Measurements from ENCODE around the gene PTBP3.
"Not testable (repeated sequence)": the region's sequence is repeated elsewhere in the genome, so short reads cannot be mapped to it uniquely, and the experiment has no call there.

Gene PTBP3

DNA sequence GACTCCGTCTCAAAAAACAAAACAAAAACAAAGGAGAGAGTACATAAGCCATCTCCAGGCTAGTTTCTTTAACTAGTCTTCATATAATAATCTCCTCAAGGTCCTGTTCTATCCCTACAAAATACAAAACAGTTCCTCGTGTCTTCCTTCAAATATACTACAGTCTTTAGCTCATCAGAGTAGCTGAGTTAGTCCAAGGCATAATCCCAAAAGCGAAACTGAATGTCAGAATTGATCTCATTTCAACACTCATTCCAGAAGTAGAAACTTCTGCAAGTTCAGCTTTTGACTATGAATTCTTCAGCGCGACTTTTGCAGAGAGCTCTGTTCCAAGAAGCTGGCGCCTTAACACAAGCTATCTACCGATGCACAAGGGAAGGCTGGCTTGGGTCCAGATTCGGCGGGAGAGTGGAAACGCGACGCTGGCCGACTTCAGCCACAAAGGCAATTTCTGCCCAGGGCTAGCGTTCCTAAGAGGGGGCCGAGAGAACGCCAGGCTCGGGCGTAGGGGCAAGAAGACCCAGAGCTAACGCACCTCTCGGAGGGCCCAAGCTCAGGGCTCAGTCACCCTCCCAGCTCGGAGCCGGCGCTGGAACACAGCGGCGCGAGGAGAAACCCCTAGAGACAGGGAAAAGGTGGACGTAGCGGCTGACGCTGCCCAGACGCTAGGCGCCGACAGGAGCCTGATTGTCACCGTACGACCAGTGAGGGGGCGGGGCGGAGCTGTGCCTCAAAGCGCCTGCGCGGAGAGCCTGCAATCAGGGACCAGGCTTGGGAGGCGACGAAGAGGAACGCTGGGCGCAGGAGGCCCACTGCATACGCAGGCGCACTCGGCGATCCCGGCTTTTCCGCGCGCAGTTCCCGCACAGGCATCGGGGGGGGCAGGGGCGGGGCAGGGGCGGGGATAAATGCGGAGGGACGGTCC is 46.0 kb upstream of the PTBP3 start:
- TF ChIP-seq, protein P1, sequence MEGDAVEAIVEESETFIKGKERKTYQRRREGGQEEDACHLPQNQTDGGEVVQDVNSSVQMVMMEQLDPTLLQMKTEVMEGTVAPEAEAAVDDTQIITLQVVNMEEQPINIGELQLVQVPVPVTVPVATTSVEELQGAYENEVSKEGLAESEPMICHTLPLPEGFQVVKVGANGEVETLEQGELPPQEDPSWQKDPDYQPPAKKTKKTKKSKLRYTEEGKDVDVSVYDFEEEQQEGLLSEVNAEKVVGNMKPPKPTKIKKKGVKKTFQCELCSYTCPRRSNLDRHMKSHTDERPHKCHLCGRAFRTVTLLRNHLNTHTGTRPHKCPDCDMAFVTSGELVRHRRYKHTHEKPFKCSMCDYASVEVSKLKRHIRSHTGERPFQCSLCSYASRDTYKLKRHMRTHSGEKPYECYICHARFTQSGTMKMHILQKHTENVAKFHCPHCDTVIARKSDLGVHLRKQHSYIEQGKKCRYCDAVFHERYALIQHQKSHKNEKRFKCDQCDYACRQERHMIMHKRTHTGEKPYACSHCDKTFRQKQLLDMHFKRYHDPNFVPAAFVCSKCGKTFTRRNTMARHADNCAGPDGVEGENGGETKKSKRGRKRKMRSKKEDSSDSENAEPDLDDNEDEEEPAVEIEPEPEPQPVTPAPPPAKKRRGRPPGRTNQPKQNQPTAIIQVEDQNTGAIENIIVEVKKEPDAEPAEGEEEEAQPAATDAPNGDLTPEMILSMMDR (IDR thresholded peaks at IDR 0.05; ENCODE audit: borderline replicate concordance, control extremely low read depth, extremely low read depth, insufficient read depth, missing control alignments): no peak
- peak; percentile 97 for DNase-seq (ENCODE audit: low spot score)
- in situ Hi-C loops (cut with MboI; ENCODE audit: low sequenced_read_pairs, unreplicated experiment): no loop called here

DNA sequence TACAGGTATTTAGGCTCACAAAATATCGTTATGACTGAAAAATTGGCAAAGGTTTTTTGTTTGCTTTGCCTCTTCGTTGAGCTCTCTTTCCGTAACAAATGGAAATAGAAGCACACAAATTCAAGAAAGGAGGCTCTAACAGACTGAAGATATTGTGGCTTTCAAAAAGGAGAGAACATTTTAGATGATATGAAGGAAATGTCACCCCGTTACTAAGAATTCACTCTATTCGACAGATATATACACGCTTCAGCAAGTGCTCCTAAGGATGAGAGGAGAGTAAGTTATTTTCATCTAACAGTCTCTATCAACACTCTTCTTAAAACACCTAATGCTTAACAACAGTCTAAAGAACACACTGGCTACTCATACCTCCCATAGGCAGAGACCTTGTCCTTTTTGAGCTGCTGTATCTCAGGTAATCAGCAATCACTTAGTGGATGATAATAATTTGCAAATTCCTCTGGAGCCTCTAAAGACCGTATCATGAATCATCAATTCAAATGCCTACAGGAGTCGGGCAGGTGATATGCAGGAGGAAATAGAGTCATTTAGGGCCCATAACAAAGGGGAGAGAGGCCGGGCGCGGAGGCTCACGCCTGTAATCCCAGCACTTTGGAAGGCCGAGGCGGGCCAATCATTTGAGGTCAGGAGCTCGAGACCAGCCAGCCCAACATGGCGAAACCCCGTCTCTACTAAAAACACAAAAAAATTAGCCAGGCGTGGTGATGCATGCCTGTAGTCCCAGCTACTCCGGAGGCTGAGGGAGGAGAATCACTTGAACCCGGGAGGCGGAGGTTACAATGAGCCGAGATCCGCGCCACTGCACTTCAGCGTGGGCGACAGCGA is 45.1 kb upstream of the PTBP3 start:
- in situ Hi-C loops (cut with MboI; ENCODE audit: low sequenced_read_pairs, unreplicated experiment): no loop called here
- no peak for DNase-seq (ENCODE audit: low spot score)
- TF ChIP-seq, protein P1 (IDR thresholded peaks at IDR 0.05; ENCODE audit: borderline replicate concordance, control extremely low read depth, extremely low read depth, insufficient read depth, missing control alignments): no peak

DNA sequence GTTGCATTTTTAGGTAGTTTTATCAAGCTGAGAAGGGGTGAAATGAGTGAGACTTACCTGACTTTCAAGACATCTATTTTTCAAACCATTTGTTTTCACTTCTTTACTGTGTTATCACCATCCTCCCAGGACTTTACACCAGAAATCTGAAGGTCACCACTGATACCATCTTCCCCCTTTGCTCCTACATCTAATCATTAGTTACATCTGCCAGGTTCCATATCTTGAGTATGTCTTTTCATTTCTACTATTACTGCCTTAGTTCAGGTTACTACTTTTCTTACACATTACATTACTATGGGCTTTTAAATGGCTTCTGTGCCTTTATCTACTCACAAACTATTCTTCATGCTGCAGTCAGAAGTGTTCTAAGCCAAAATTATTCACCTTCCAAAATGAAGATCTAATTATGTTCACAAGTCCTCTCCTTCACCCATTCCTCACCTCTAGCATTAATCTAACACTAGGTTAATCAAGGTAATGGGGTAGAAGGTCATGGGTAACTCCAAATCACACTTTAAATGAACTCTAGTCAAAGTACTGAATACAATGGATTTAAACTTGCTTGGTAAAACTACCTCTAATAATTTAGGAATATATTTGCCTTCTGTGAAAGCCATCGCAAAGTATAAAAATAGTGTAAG is 44.4 kb upstream of the PTBP3 start:
- TF ChIP-seq, protein P1 (IDR thresholded peaks at IDR 0.05; ENCODE audit: borderline replicate concordance, control extremely low read depth, extremely low read depth, insufficient read depth, missing control alignments): no peak
- in situ Hi-C loops (cut with MboI; ENCODE audit: low sequenced_read_pairs, unreplicated experiment): no loop called here
- DNase-seq (ENCODE audit: low spot score): no peak

DNA sequence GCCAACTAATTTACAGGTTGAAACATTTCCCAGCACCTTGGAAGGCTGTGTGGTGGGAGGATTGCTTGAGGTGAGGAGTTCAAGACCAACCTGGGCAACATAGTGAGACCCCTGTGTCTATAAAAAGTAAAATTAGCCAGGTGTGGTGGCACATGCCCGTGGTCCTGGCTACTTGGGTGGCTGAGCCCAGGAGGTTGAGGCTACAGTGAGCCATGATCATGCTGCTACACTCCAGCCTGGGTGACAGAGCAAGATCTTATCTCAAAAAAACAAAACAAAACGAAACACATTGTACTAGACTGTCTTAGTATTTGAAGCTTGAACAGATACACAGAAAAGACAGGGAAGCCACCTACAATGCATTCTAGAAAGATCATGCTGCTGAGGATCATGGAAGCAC is 43.7 kb upstream of the PTBP3 start:
- DNase-seq (ENCODE audit: low spot score): no peak
- in situ Hi-C loops (cut with MboI; ENCODE audit: low sequenced_read_pairs, unreplicated experiment): no loop called here

DNA sequence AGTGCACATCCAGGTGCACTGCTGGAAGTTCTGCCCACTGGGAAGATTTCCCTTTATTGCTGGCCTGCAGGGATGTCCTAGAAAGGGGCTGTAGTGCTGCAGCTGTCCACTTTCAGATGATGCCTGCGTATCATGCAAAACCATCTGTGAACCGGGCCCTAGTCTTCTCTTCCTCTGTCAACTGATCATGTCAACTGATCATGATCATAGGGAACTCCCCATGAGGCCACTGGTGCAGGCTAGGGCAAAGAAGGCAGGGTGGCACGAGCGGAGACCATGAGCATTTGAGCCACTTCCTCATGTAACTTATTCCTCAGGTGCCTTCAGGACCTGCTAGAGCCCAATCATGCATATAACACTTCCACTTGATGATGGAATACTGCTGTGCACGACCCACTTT is 41.9 kb upstream of the PTBP3 start:
- in situ Hi-C loops (cut with MboI; ENCODE audit: low sequenced_read_pairs, unreplicated experiment): no loop called here
- DNase-seq (ENCODE audit: low spot score): no peak
- TF ChIP-seq, protein P1 (IDR thresholded peaks at IDR 0.05; ENCODE audit: borderline replicate concordance, control extremely low read depth, extremely low read depth, insufficient read depth, missing control alignments): no peak

More for the DNA sequence above, 43.7 kb upstream of the PTBP3 start:
- TF ChIP-seq, protein P1 (IDR thresholded peaks at IDR 0.05; ENCODE audit: borderline replicate concordance, control extremely low read depth, extremely low read depth, insufficient read depth, missing control alignments): no peak

DNA sequence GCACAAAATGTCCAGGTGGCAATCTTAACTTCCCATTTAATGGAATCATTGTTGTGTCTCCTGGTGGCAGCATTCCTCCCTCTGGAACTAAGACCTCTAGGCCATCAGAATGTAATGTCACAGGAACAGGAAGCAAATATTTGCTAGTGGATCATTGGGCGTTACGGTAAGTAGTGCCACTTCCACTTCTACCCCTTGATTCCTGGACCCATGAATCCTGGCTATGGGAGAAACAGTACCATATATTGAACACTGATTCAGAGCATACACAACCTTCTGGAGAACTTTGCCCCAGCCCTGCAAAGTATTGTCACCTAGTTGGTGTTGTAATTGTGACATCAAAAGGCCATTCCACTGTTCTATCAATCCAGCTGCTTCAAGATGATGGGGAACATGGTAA is 40.8 kb upstream of the PTBP3 start:
- DNase-seq (ENCODE audit: low spot score): not testable (repeated sequence)
- in situ Hi-C loops (cut with MboI; ENCODE audit: low sequenced_read_pairs, unreplicated experiment): loop anchor here (25.0 kb wide), 1 partner anchor 462 kb away; no protein-coding TSS in a partner anchor

DNA sequence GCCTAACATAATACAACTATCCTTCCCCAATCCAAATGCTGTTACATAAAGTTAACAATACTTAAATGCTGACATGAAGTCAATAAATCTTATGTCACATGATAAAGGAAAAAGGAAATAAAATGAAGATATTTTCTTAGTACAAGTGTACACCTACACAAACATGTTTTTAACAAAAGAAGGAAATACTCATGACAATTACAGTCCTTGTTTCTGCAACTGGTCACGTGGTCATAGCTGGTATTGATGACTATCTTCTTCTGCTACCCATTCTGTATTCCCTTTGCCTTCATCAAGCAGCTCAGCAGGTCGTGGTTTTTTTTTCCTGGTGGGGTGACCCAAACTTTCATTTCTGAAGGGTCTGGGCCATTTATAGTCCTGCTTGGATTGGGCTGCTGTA is 40.2 kb upstream of the PTBP3 start:
- in situ Hi-C loops (cut with MboI; ENCODE audit: low sequenced_read_pairs, unreplicated experiment): loop anchor here (25.0 kb wide), 1 partner anchor 461 kb away; no protein-coding TSS in a partner anchor
- not testable (repeated sequence) for DNase-seq (ENCODE audit: low spot score)

All from GM13976 (cell line).